NB4 (cell line): ENCODE results near the gene MRPS9.

ENCODE experiments used
- DNase-seq: peaks from one replicate; pipeline ENCODE4 v3.0.0; 2010; ENCODE audit warnings: low read depth
- H3K4me3 ChIP-seq: one replicate; pipeline ENCODE4 v1.5.1; 2011; ENCODE audit warnings: mild to moderate bottlenecking, low read depth, low read length, moderate library complexity
- CTCF ChIP-seq: IDR thresholded peaks from one replicate; pipeline ENCODE4 v1.5.1; 2012; ENCODE audit warnings: low read depth, low read length
- MAX ChIP-seq: IDR thresholded peaks from 2 replicates; pipeline ENCODE4 v1.6.1; 2011; ENCODE audit warnings: low read depth, low read length
- MYC ChIP-seq: IDR thresholded peaks from 2 replicates; pipeline ENCODE4 v1.6.1; 2011; ENCODE audit warnings: low read depth, low read length
- POLR2A ChIP-seq: IDR thresholded peaks from 2 replicates; pipeline ENCODE4 v1.6.1; 2011; ENCODE audit warnings: mild to moderate bottlenecking; ENCODE audit not compliant: insufficient read length; ENCODE audit errors: extremely low read depth

The MRPS9 gene

GRCh38 chr2:105114551-105114950, 76.7 kb downstream of the MRPS9 start:
- TF ChIP-seq CTCF (peak; percentile 59), MYC (no peak)
- peak; percentile 63 for DNase-seq
- H3K4me3 ChIP-seq, result no peak overlapping the region

GRCh38 chr2:105116348-105116747, 78.5 kb downstream of the MRPS9 start:
- no peak for TF ChIP-seq MYC
- no peak for TF ChIP-seq MAX
- no peak for TF ChIP-seq POLR2A
- no peak for TF ChIP-seq CTCF
- no peak overlapping the region for H3K4me3 ChIP-seq
- DNase-seq, result no peak

- TF ChIP-seq MYC, result no peak
- no peak for TF ChIP-seq POLR2A
- TF ChIP-seq CTCF, result no peak
- TF ChIP-seq MAX, result no peak
- H3K4me3 ChIP-seq, result no peak overlapping the region
- no peak for DNase-seq
Measured at GRCh38 chr2:105117565-105117964, 79.7 kb downstream of the MRPS9 start.

GRCh38 chr2:105118960-105119359, 81.1 kb downstream of the MRPS9 start:
- no peak for TF ChIP-seq MYC
- TF ChIP-seq MAX, result no peak
- no peak for TF ChIP-seq POLR2A
- no peak for TF ChIP-seq CTCF
- DNase-seq, result no peak
- H3K4me3 ChIP-seq, result no peak overlapping the region

- DNase-seq, result no peak
- TF ChIP-seq MAX, result no peak
- no peak for TF ChIP-seq CTCF
- TF ChIP-seq MYC, result no peak
- TF ChIP-seq POLR2A, result no peak
- H3K4me3 ChIP-seq, result no peak overlapping the region
Measured at GRCh38 chr2:105121434-105121833, 83.6 kb downstream of the MRPS9 start.

GRCh38 chr2:105125428-105125827, 87.6 kb downstream of the MRPS9 start:
- TF ChIP-seq MYC (no peak), CTCF (peak; percentile 28)
- peak; percentile 34 for DNase-seq
- no peak overlapping the region for H3K4me3 ChIP-seq
